GM12878 (cell line): ENCODE measurements around the gene PRKACG. TPM values are rescaled to one million over a fixed set of nuclear protein-coding genes. Genes with fewer than 3 reads are reported as not detected.

Experiments
- ATAC-seq: fragments of 200-7000 bp; cut with Tn5 transposase; 3 replicates; pipeline ENCODE4 v1.9.1; 2020; ENCODE audit warnings: mild to moderate bottlenecking, moderate library complexity
- BruUV-seq: library from RNA; stranded (reverse); fragments of 400-500 nt; replicated peaks from 2 replicates; lab custom pipeline; 2021; lab: Mats Ljungman, UMichigan
- CTCF ChIA-PET: fragments of 300-600 bp; sonication (Branson Sonifier 250); formaldehyde crosslinking; extraction: SDS; loops from one replicate; lab custom pipeline; 2021; ENCODE audit warnings: inconsistent platforms; lab: Yijun Ruan, JAX
- POLR2A ChIA-PET: fragments of 350-600 bp; formaldehyde crosslinking; extraction: SDS; loops from one replicate; lab custom pipeline; 2021; ENCODE audit warnings: inconsistent platforms; lab: Charles Lee
- RAD21 ChIA-PET: fragments of 300-600 bp; sonication (Branson Sonifier 250); formaldehyde crosslinking; loops from one replicate; lab custom pipeline; 2023; ENCODE audit warnings: antibody characterized with exemption; ENCODE audit not compliant: unreplicated experiment; lab: Charles Lee
- SMC1A ChIA-PET: fragments of 300-600 bp; sonication (Branson Sonifier 250); formaldehyde crosslinking; loops from one replicate; lab custom pipeline; 2023; ENCODE audit not compliant: unreplicated experiment, uncharacterized antibody; lab: Charles Lee
- DNase-seq: peaks from one replicate; pipeline ENCODE4 v3.0.0-alpha.2; 2011; ENCODE audit warnings: low read depth, low spot score
- FAIRE-seq: peaks from 3 replicates; lab custom pipeline; 2011; peaks lifted over from hg19 to GRCh38; lab: Jason Lieb, UNC
- H2AFZ ChIP-seq: 2 replicates; pipeline ENCODE4 v1.6.0; 2011; ENCODE audit warnings: low read depth, low read length, control low read depth; ENCODE audit not compliant: control insufficient read depth
- H3K27ac ChIP-seq: 2 replicates; pipeline ENCODE4 v1.5.1; 2011; ENCODE audit warnings: control low read depth; ENCODE audit not compliant: control insufficient read depth, insufficient read depth
- H3K27me3 ChIP-seq, 2 experiments: replicated peaks in 1 of 2; 2 replicates each; pipeline versions ENCODE4 v1.6.0 to v1.6.1; 2011; ENCODE audit warnings: low read length in 1 of 2; ENCODE audit not compliant: control insufficient read depth in 2 of 2, insufficient read depth in 2 of 2
- H3K36me3 ChIP-seq, 2 experiments: 2 replicates each; pipeline ENCODE4 v1.5.1; 2011; ENCODE audit warnings: low read length in 1 of 2; ENCODE audit not compliant: control insufficient read depth in 2 of 2, insufficient read depth in 2 of 2
- H3K4me1 ChIP-seq: 2 replicates; pipeline ENCODE4 v1.6.1; 2011; ENCODE audit warnings: mild to moderate bottlenecking, low read length, moderate library complexity, mixed read lengths; ENCODE audit not compliant: control insufficient read depth, insufficient read depth
- H3K4me2 ChIP-seq: 2 replicates; pipeline ENCODE4 v1.6.0; 2011; ENCODE audit warnings: control low read depth; ENCODE audit not compliant: control insufficient read depth, insufficient read depth
- H3K4me3 ChIP-seq: fragments of 200-600 bp; sonication (generic); 2 replicates; pipeline ENCODE4 v1.5.1; 2016
- H3K79me2 ChIP-seq: 2 replicates; pipeline ENCODE4 v1.6.0; 2011; ENCODE audit warnings: low read length; ENCODE audit not compliant: control insufficient read depth, insufficient read depth
- H3K9ac ChIP-seq: 2 replicates; pipeline ENCODE4 v1.8.0; 2011; ENCODE audit warnings: low read length, control low read depth, mixed read lengths; ENCODE audit not compliant: control insufficient read depth, insufficient read depth
- H3K9me3 ChIP-seq: replicated peaks from 3 replicates; pipeline ENCODE4 v1.5.1; 2011; ENCODE audit warnings: mild to moderate bottlenecking, low read length; ENCODE audit not compliant: control insufficient read depth, insufficient read depth
- H4K20me1 ChIP-seq: 2 replicates; pipeline ENCODE4 v1.6.0; 2011; ENCODE audit not compliant: control insufficient read depth, insufficient read depth
- BCLAF1 ChIP-seq: fragments of 450-650 bp; IDR thresholded peaks from 2 replicates; pipeline ENCODE4 v1.6.1; 2017; ENCODE audit warnings: antibody characterized with exemption, mild to moderate bottlenecking, moderate library complexity
- CHD4 ChIP-seq: fragments of 200-600 bp; sonication (generic); IDR thresholded peaks from 2 replicates; pipeline ENCODE4 v1.6.1; 2016; ENCODE audit warnings: mild to moderate bottlenecking
- E2F4 ChIP-seq: IDR thresholded peaks from 2 replicates; pipeline ENCODE4 v1.6.1; 2012; ENCODE audit warnings: low read depth, low read length, improper control_type of control experiment
- EED ChIP-seq: sonication (generic); IDR thresholded peaks from 2 replicates; pipeline ENCODE4 v1.6.1; 2016; ENCODE audit warnings: antibody characterized with exemption, low read depth
- EGR1 ChIP-seq, 2 experiments: IDR thresholded peaks; 1 replicate in 1 of 2; 2 replicates in 1 of 2; pipeline ENCODE4 v1.6.1; 2011 to 2012; ENCODE audit warnings: low read depth in 2 of 2, low read length in 2 of 2, borderline replicate concordance in 1 of 2, mild to moderate bottlenecking in 1 of 2, moderate library complexity in 1 of 2
- FOS ChIP-seq: IDR thresholded peaks from 3 replicates; pipeline ENCODE4 v1.6.1; 2011; ENCODE audit warnings: borderline replicate concordance; ENCODE audit not compliant: insufficient read length; ENCODE audit errors: extremely low read depth
- JUND ChIP-seq: IDR thresholded peaks from 2 replicates; pipeline ENCODE4 v1.6.1; 2012; ENCODE audit warnings: low read depth, mild to moderate bottlenecking, low read length, improper control_type of control experiment, moderate library complexity
- MLLT1 ChIP-seq: fragments of 450-650 bp; IDR thresholded peaks from 2 replicates; pipeline ENCODE4 v1.6.1; 2016; ENCODE audit warnings: mild to moderate bottlenecking
- MTA2 ChIP-seq: fragments of 450-650 bp; IDR thresholded peaks from 2 replicates; pipeline ENCODE4 v1.6.1; 2016; ENCODE audit warnings: low read depth, mild to moderate bottlenecking, moderate library complexity
- NR2C1 ChIP-seq: fragments of 450-650 bp; IDR thresholded peaks from 2 replicates; pipeline ENCODE4 v1.6.1; 2017; ENCODE audit warnings: antibody characterized with exemption, mild to moderate bottlenecking, moderate library complexity
- PAX8 ChIP-seq: fragments of 450-650 bp; IDR thresholded peaks from 2 replicates; pipeline ENCODE4 v1.6.1; 2017; ENCODE audit warnings: mild to moderate bottlenecking, moderate library complexity
- POLR2AphosphoS2 ChIP-seq: IDR thresholded peaks from 2 replicates; pipeline ENCODE4 v1.6.1; 2011; ENCODE audit warnings: low read depth, mild to moderate bottlenecking, low read length, improper control_type of control experiment, moderate library complexity
- RBBP5 ChIP-seq: fragments of 200-600 bp; sonication (generic); conservative IDR thresholded peaks from 2 replicates; pipeline ENCODE4 v1.6.1; 2016
- SMAD5 ChIP-seq: IDR thresholded peaks from 2 replicates; pipeline ENCODE4 v1.6.1; 2016; ENCODE audit warnings: antibody characterized with exemption, low read depth
- STAT3 ChIP-seq: IDR thresholded peaks from 2 replicates; pipeline ENCODE4 v1.6.1; 2011; ENCODE audit warnings: low read depth, low read length, improper control_type of control experiment
- USF1 ChIP-seq: IDR thresholded peaks from 2 replicates; pipeline ENCODE4 v1.6.1; 2011; ENCODE audit warnings: borderline replicate concordance, low read depth, mild to moderate bottlenecking, moderate library complexity, mixed read lengths, low read length; ENCODE audit not compliant: insufficient read depth; ENCODE audit errors: extremely low read length
- ZNF207 ChIP-seq: fragments of 450-650 bp; IDR thresholded peaks from 2 replicates; pipeline ENCODE4 v1.6.1; 2014; ENCODE audit warnings: antibody characterized with exemption, mild to moderate bottlenecking, borderline replicate concordance
- ZNF24 ChIP-seq: fragments of 450-650 bp; IDR thresholded peaks from 2 replicates; pipeline ENCODE4 v1.6.1; 2017; ENCODE audit warnings: antibody characterized with exemption, mild to moderate bottlenecking
- ZNF384 ChIP-seq: IDR thresholded peaks from 2 replicates; pipeline ENCODE4 v1.6.1; 2012; ENCODE audit warnings: low read depth, mild to moderate bottlenecking, low read length, improper control_type of control experiment, borderline replicate concordance
- WGBS: methylation state at CpG from one replicate; pipeline ENCODE4 v1.1.6; 2016; ENCODE audit warnings: low lambda C conversion rate; ENCODE audit not compliant: insufficient replicate concordance, insufficient coverage; ENCODE audit errors: missing lambda C conversion rate; 5-methylcytosine and 5-hydroxymethylcytosine counted together
- in situ Hi-C: fragments of 300-500 bp; cut with MboI; formaldehyde crosslinking; loops from 9 replicates; pipeline ENCODE4 v1.14.3; 2018; ENCODE audit warnings: mixed read lengths
- intact Hi-C: fragments of 100-400 bp; cut with micrococcal nuclease; formaldehyde crosslinking; loops from one replicate; pipeline ENCODE4 v1.14.2; 2022; ENCODE audit not compliant: unreplicated experiment
- polyA plus RNA-seq, 11 experiments: library from polyadenylated mRNA; depleted of rRNA in 4 of 11; unstranded in 6 of 11; stranded (reverse) in 5 of 11; fragments of >200 nt; fragmentation: Nextera tagmentation in 4 of 11; fragmentation: Illumina TruSeq in 1 of 11; extraction: Ambion mirVana in 4 of 11; extraction: Trizol in 1 of 11; gene quantifications; 1 replicate in 1 of 11; 2 replicates in 10 of 11; pipeline versions ENCODE4 v1.2.1 to v1.2.3, GENCODE V29; 2011 to 2016; ENCODE audit warnings: inconsistent platforms in 2 of 11, missing spikeins in 2 of 11, low read depth in 1 of 11
- total RNA-seq, 4 experiments: library from RNA; depleted of rRNA in 3 of 4; stranded (reverse); fragments of >200 nt in 3 of 4; fragmentation: Illumina TruSeq in 1 of 4; extraction: Trizol in 1 of 4; gene quantifications; 2 replicates each; pipeline versions ENCODE4 v1.2.1 to v1.2.3, GENCODE V29; 2013 to 2021

Gene PRKACG
- total and polyA plus RNA-seq, 10 of the 15 experiments (the other 5 are each of a cell fraction or from before 2014, with no cell fraction given): not detected

- ChIA-PET SMC1A (interaction anchor here (0.5 to 8.0 kb wide), 8 partner anchors 12 to 398 kb away, joined by 3 to 160 read pairs (median 5); no protein-coding TSS in a partner anchor), CTCF (interaction anchor here (0.6 to 7.1 kb wide), 5 partner anchors 9 to 1000 kb away, joined by 3 to 56 read pairs (median 5); no protein-coding TSS in a partner anchor), RAD21 (interaction anchor here (0.6 to 5.7 kb wide), 9 partner anchors 9 to 258 kb away, joined by 3 to 41 read pairs (median 3); no protein-coding TSS in a partner anchor), POLR2A (interaction anchor here (1.4 to 1.6 kb wide), 3 partner anchors 14 to 18 kb away, joined by 4 to 5 read pairs (median 4); no protein-coding TSS in a partner anchor)
- no peak overlapping the region for H3K4me3 ChIP-seq
- FAIRE-seq (peak; percentile 89), DNase-seq (peak; percentile 46), ATAC-seq (peak; percentile 86)
- H3K79me2 ChIP-seq: no peaks in the 10 kb centered on the region
- intact Hi-C loops: loop anchor here (2.0 kb wide), 1 partner anchor 14 kb away; no protein-coding TSS in a partner anchor
- H4K20me1 ChIP-seq: no peaks in the 10 kb centered on the region
- no peaks in the 10 kb centered on the region; the same call in 2 of the 3 replicates for H3K9me3 ChIP-seq
- 19% methylated on average over 1 of the region's 1 CpG for WGBS
- no peak overlapping the region for H2AFZ ChIP-seq
- no TSS peak for BruUV-seq
- no peak overlapping the region for H3K27ac ChIP-seq
- H3K4me2 ChIP-seq: no peak overlapping the region
- H3K27me3 ChIP-seq: no peaks in the 10 kb centered on the region
- no peak overlapping the region for H3K9ac ChIP-seq
- in situ Hi-C loops: no loop called here
- H3K4me1 ChIP-seq: peaks cover 16% of the 10 kb centered on the region
- H3K36me3 ChIP-seq: no peaks in the 10 kb centered on the region
- TF ChIP-seq FOS (no peak), ZNF207 (no peak), PAX8 (no peak), CHD4 (no peak), MTA2 (peak; percentile 86), ZNF24 (no peak), POLR2AphosphoS2 (no peak), JUND (no peak; the same call in 1 of the 2 replicates), E2F4 (no peak), RBBP5 (no peak), BCLAF1 (no peak), NR2C1 (no peak), EGR1 (IDR thresholded peaks at IDR 0.05; ENCODE audit: borderline replicate concordance in 1 of 2, low read depth in 2 of 2, low read length in 2 of 2) (no peak), EED (no peak), MLLT1 (no peak), STAT3 (no peak), ZNF384 (no peak), USF1 (no peak), SMAD5 (no peak)
Measured at GRCh38 chr9:68966496-68966944, 47.4 kb downstream of the PRKACG start.
